Caco-2 (cell line): ENCODE data around the gene SCUBE1. TPM values are rescaled to one million over a fixed set of nuclear protein-coding genes. Genes with fewer than 3 reads are reported as not detected.

Experiments
- BruUV-seq: library from RNA; stranded (reverse); fragments of 400-500 nt; replicated peaks from 2 replicates; lab custom pipeline; 2021; lab: Mats Ljungman, UMichigan
- CTCF ChIA-PET: fragments of 300-600 bp; sonication (Branson Sonifier 250); formaldehyde crosslinking; loops from one replicate; lab custom pipeline; 2022; ENCODE audit warnings: antibody characterized with exemption; lab: Charles Lee
- POLR2A ChIA-PET: fragments of 300-600 bp; sonication (Branson Sonifier 250); formaldehyde crosslinking; loops from one replicate; lab custom pipeline; 2022; ENCODE audit warnings: antibody characterized with exemption; lab: Charles Lee
- DNase-seq, 2 experiments: peaks; one replicate each; pipeline versions ENCODE4 v3.0.0 to v3.0.0-alpha.2; 2020 to 2022
- H3K27me3 ChIP-seq: replicated peaks from 2 replicates; pipeline ENCODE4 v1.6.0; 2011; ENCODE audit warnings: low read length; ENCODE audit not compliant: control insufficient read depth, insufficient read depth
- H3K36me3 ChIP-seq: 2 replicates; pipeline ENCODE4 v1.5.1; 2011; ENCODE audit warnings: low read length; ENCODE audit not compliant: control insufficient read depth, insufficient read depth
- H3K4me1 ChIP-seq: fragments of 250-450 bp; sonication (Bioruptor Pico); 2 replicates; pipeline ENCODE4 v1.5.1; 2020; ENCODE audit warnings: mild to moderate bottlenecking
- H3K4me3 ChIP-seq: 2 replicates; pipeline ENCODE4 v1.5.1; 2011; ENCODE audit warnings: low read depth, mild to moderate bottlenecking, control low read depth, low read length
- H3K9me3 ChIP-seq: fragments of 250-450 bp; sonication (Bioruptor Pico); 2 replicates; pipeline ENCODE4 v1.5.1; 2020; ENCODE audit warnings: mild to moderate bottlenecking, moderate library complexity
- H3K27ac Mint-ChIP-seq: one replicate; pipeline ENCODE4 v1.8.0; 2022; ENCODE audit warnings: mixed read lengths; ENCODE audit not compliant: unreplicated experiment
- H3K27me3 Mint-ChIP-seq: one replicate; pipeline ENCODE4 v1.8.0; 2022; ENCODE audit warnings: mixed read lengths; ENCODE audit not compliant: insufficient read depth, unreplicated experiment
- H3K36me3 Mint-ChIP-seq: one replicate; pipeline ENCODE4 v1.8.0; 2022; ENCODE audit warnings: mild to moderate bottlenecking, mixed read lengths; ENCODE audit not compliant: insufficient read depth, unreplicated experiment
- H3K4me1 Mint-ChIP-seq: one replicate; pipeline ENCODE4 v1.8.0; 2022; ENCODE audit warnings: low read depth, mixed read lengths; ENCODE audit not compliant: unreplicated experiment
- H3K4me3 Mint-ChIP-seq: one replicate; pipeline ENCODE4 v1.8.0; 2022; ENCODE audit warnings: mild to moderate bottlenecking, moderate library complexity, mixed read lengths; ENCODE audit not compliant: unreplicated experiment
- H3K9me3 Mint-ChIP-seq: one replicate; pipeline ENCODE4 v1.8.0; 2022; ENCODE audit warnings: mixed read lengths; ENCODE audit not compliant: unreplicated experiment
- CTCF ChIP-seq, 2 experiments: fragments of 200-600 bp in 1 of 2; IDR thresholded peaks; 1 replicate in 1 of 2; 2 replicates in 1 of 2; pipeline versions ENCODE4 v1.5.1 to v1.8.0; 2011 to 2022; ENCODE audit warnings: antibody characterized with exemption in 1 of 2, control low read depth in 1 of 2, inconsistent platforms in 1 of 2, low read depth in 1 of 2, low read length in 1 of 2, mild to moderate bottlenecking in 1 of 2, moderate library complexity in 1 of 2; ENCODE audit not compliant: insufficient read depth in 1 of 2, severe bottlenecking in 1 of 2, unreplicated experiment in 1 of 2
- intact Hi-C: fragments of 100-400 bp; cut with micrococcal nuclease; formaldehyde crosslinking; loops from one replicate; pipeline ENCODE4 v1.10.0; 2022; ENCODE audit not compliant: unreplicated experiment
- total RNA-seq: library from RNA; stranded (reverse); gene quantifications from 2 replicates; pipeline ENCODE4 v1.2.3, GENCODE V29; 2022

Gene SCUBE1
- total RNA-seq, 1 experiment from 2014 or later = not detected

- H3K4me1 ChIP-seq = no peaks in the 10 kb centered on the region
- BruUV-seq = no TSS peak
- no peaks in the 10 kb centered on the region for H3K36me3 Mint-ChIP-seq
- no peaks in the 10 kb centered on the region for H3K36me3 ChIP-seq
- ChIA-PET CTCF (no interaction called here), POLR2A (no interaction called here)
- no peak overlapping the region for H3K27ac Mint-ChIP-seq
- H3K27me3 Mint-ChIP-seq = no peaks in the 10 kb centered on the region
- H3K27me3 ChIP-seq = no peaks in the 10 kb centered on the region
- TF ChIP-seq CTCF (IDR thresholded peaks at IDR 0.05; ENCODE audit: insufficient read depth in 1 of 2, low read depth in 1 of 2, low read length in 1 of 2, severe bottlenecking in 1 of 2, unreplicated experiment in 1 of 2) = peak in 1 of 2 experiments; percentile 12
- H3K9me3 ChIP-seq = no peaks in the 10 kb centered on the region
- H3K4me3 ChIP-seq = no peak overlapping the region
- intact Hi-C loops = no loop called here
- no peaks in the 10 kb centered on the region for H3K4me1 Mint-ChIP-seq
- no peaks in the 10 kb centered on the region for H3K9me3 Mint-ChIP-seq
- no peak overlapping the region for H3K4me3 Mint-ChIP-seq
- no peak for DNase-seq
These were observed 183.5 kb downstream of the SCUBE1 start for GRCh38 chr22:43159484-43160178.

- H3K4me3 Mint-ChIP-seq = no peak overlapping the region
- no peaks in the 10 kb centered on the region for H3K4me1 Mint-ChIP-seq
- H3K36me3 ChIP-seq = no peaks in the 10 kb centered on the region
- no peak overlapping the region for H3K27ac Mint-ChIP-seq
- H3K9me3 Mint-ChIP-seq = no peaks in the 10 kb centered on the region
- DNase-seq = no peak
- no peaks in the 10 kb centered on the region for H3K4me1 ChIP-seq
- CTCF ChIA-PET = interaction anchor here (0.6 kb wide), 1 partner anchor 468 kb away, joined by 3 read pairs; no protein-coding TSS in a partner anchor
- TF ChIP-seq CTCF (IDR thresholded peaks at IDR 0.05; ENCODE audit: insufficient read depth in 1 of 2, low read depth in 1 of 2, low read length in 1 of 2, severe bottlenecking in 1 of 2, unreplicated experiment in 1 of 2) = no peak
- H3K27me3 Mint-ChIP-seq = no peaks in the 10 kb centered on the region
- no peaks in the 10 kb centered on the region for H3K27me3 ChIP-seq
- BruUV-seq = no TSS peak
- POLR2A ChIA-PET = no interaction called here
- H3K36me3 Mint-ChIP-seq = no peaks in the 10 kb centered on the region
- no peaks in the 10 kb centered on the region for H3K9me3 ChIP-seq
- intact Hi-C loops = no loop called here
- no peak overlapping the region for H3K4me3 ChIP-seq
These were observed 184.2 kb downstream of the SCUBE1 start for GRCh38 chr22:43158778-43159483.

- Mint-ChIP-seq H3K36me3 (no peaks in the 10 kb centered on the region), H3K27ac (no peak overlapping the region), H3K4me3 (no peak overlapping the region), H3K4me1 (peaks cover 3% of the 10 kb centered on the region), H3K27me3 (no peaks in the 10 kb centered on the region), H3K9me3 (no peaks in the 10 kb centered on the region)
- intact Hi-C loops = no loop called here
- H3K27me3 ChIP-seq = no peaks in the 10 kb centered on the region
- CTCF ChIA-PET = interaction anchor here (0.6 kb wide), 1 partner anchor 467 kb away, joined by 3 read pairs; no protein-coding TSS in a partner anchor
- POLR2A ChIA-PET = no interaction called here
- no peak overlapping the region for H3K4me3 ChIP-seq
- no peaks in the 10 kb centered on the region for H3K4me1 ChIP-seq
- no peak for TF ChIP-seq CTCF (IDR thresholded peaks at IDR 0.05; ENCODE audit: insufficient read depth in 1 of 2, low read depth in 1 of 2, low read length in 1 of 2, severe bottlenecking in 1 of 2, unreplicated experiment in 1 of 2)
- no peak for DNase-seq
- H3K36me3 ChIP-seq = no peaks in the 10 kb centered on the region
- BruUV-seq = no TSS peak
- no peaks in the 10 kb centered on the region for H3K9me3 ChIP-seq
These were observed 185.2 kb downstream of the SCUBE1 start for GRCh38 chr22:43157874-43158546.
